ENCODE data around the gene COL27A1.

COL27A1 gene

GRCh38 chr9:114151426-114151956 lies 3.8 kb upstream of the COL27A1 start:
- Histone ChIP-seq H3K36me3 (no peaks in the 10 kb centered on the region), H3K9me3 (no peaks in the 10 kb centered on the region), H3K4me3 (ENCODE audit: low read depth in 1 of 2, low read length in 1 of 2) (no peak overlapping the region), H3K4me1 (ENCODE audit: control insufficient read depth in 1 of 2, insufficient read depth in 1 of 2, low read depth in 1 of 2, low read length in 1 of 2) (peaks cover 0 to 5% of the 10 kb centered on the region in 2 experiments), H3K27me3 (peaks cover 89% of the 10 kb centered on the region), H3K27ac (no peak overlapping the region)
- TF ChIP-seq, protein P1, sequence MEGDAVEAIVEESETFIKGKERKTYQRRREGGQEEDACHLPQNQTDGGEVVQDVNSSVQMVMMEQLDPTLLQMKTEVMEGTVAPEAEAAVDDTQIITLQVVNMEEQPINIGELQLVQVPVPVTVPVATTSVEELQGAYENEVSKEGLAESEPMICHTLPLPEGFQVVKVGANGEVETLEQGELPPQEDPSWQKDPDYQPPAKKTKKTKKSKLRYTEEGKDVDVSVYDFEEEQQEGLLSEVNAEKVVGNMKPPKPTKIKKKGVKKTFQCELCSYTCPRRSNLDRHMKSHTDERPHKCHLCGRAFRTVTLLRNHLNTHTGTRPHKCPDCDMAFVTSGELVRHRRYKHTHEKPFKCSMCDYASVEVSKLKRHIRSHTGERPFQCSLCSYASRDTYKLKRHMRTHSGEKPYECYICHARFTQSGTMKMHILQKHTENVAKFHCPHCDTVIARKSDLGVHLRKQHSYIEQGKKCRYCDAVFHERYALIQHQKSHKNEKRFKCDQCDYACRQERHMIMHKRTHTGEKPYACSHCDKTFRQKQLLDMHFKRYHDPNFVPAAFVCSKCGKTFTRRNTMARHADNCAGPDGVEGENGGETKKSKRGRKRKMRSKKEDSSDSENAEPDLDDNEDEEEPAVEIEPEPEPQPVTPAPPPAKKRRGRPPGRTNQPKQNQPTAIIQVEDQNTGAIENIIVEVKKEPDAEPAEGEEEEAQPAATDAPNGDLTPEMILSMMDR (IDR thresholded peaks at IDR 0.05), result no peak

DNA sequence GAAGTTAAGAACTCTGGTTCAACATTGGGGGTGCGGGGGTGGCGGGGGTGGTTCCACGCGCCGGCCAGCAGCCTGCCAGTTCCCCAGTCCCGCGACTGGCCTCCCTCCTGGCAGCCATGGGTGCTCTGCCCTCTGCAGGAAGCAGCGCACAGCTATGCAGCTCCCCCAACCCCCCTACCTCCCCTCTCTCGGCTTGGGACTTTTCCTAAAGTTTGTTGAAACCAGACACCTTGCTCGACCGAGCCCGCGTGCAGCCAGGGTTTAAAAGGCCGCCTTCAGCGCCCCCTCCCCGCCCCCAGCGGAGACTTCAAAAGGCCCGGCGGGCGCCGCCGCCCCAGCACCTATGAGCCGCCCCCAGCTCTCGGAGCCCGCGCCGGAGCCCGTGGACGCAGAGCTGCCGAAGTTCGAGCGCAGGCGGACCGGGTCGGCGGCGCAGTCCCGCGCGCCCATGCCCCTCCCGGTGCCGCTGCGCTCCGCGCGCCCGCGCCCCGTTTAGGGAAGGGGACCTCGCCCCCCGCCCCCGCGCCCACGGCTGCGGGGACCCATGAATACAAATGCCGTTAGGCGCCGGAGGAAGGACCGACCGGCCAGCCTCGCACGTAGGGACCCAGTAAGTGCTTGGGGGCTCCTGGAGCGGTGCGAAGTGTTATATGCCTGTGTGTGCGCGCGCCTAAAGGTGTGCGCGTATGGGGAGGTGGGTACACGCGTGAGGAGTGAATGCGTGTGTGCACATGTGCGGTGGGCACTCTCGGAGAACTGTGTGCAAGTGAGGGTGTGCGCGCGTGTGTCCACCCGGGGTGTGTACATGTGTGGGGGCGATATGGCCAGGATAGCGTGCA lies 1.4 kb upstream of the COL27A1 start:
- peaks cover 0 to 5% of the 10 kb centered on the region in 2 experiments for H3K4me1 ChIP-seq (ENCODE audit: control insufficient read depth in 1 of 2, insufficient read depth in 1 of 2, low read depth in 1 of 2, low read length in 1 of 2)
- H3K9me3 ChIP-seq, result no peaks in the 10 kb centered on the region
- H3K4me3 ChIP-seq (ENCODE audit: low read depth in 1 of 2, low read length in 1 of 2), result no peak overlapping the region
- H3K27me3 ChIP-seq, result peaks cover 99% of the 10 kb centered on the region
- TF ChIP-seq, protein P1 (IDR thresholded peaks at IDR 0.05), result no peak
- no peaks in the 10 kb centered on the region for H3K36me3 ChIP-seq
- no peak overlapping the region for H3K27ac ChIP-seq

GRCh38 chr9:114154600-114155102 lies 686 bp upstream of the COL27A1 start:
- no peaks in the 10 kb centered on the region for H3K36me3 ChIP-seq
- peaks cover 0 to 5% of the 10 kb centered on the region in 2 experiments for H3K4me1 ChIP-seq (ENCODE audit: control insufficient read depth in 1 of 2, insufficient read depth in 1 of 2, low read depth in 1 of 2, low read length in 1 of 2)
- H3K27me3 ChIP-seq, result peaks cover 99% of the 10 kb centered on the region
- H3K4me3 ChIP-seq (ENCODE audit: low read depth in 1 of 2, low read length in 1 of 2), result no peak overlapping the region
- H3K9me3 ChIP-seq, result no peaks in the 10 kb centered on the region
- TF ChIP-seq, protein P1 (IDR thresholded peaks at IDR 0.05), result no peak
- H3K27ac ChIP-seq, result no peak overlapping the region

DNA sequence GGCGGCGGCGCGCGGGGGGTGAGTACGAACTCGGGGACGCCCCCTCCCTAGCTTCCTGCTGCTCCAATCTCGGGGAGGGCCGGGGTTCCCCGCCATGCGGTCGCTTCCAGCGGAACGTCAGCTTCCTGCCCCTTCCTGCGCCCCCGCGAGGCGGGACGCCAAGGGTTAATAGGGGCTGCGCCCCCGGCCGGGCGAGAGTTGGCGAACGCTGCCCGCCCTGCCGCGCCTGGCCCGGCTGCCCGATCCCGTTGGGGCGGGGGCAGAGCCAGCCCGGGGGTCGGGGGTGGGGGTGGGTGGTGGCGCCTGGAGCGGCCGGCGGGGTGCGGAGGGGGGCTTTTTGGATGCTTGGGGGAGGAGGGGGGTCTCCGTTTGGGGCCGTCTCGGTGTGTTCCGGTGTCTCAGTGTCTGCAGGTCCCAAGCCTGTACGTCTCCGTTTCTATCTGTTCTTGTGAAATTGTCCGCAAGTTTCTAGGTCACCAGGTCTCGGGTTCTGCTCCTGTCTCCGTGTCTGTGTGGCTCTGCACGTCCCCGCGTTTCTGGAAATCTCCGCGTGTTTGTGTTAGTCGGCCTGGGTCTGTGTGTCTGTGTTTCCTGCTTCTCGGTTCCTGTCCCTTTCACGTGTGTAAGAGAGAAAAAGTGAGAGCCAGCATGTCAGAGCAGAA lies 789 bp downstream of the COL27A1 start:
- peaks cover 99% of the 10 kb centered on the region for H3K27me3 ChIP-seq
- no peak overlapping the region for H3K27ac ChIP-seq
- no peaks in the 10 kb centered on the region for H3K36me3 ChIP-seq
- H3K4me3 ChIP-seq (ENCODE audit: low read depth in 1 of 2, low read length in 1 of 2), result no peak overlapping the region
- no peaks in the 10 kb centered on the region for H3K9me3 ChIP-seq
- TF ChIP-seq, protein P1 (IDR thresholded peaks at IDR 0.05), result no peak
- H3K4me1 ChIP-seq (ENCODE audit: control insufficient read depth in 1 of 2, insufficient read depth in 1 of 2, low read depth in 1 of 2, low read length in 1 of 2), result peaks cover 0 to 5% of the 10 kb centered on the region in 2 experiments

DNA sequence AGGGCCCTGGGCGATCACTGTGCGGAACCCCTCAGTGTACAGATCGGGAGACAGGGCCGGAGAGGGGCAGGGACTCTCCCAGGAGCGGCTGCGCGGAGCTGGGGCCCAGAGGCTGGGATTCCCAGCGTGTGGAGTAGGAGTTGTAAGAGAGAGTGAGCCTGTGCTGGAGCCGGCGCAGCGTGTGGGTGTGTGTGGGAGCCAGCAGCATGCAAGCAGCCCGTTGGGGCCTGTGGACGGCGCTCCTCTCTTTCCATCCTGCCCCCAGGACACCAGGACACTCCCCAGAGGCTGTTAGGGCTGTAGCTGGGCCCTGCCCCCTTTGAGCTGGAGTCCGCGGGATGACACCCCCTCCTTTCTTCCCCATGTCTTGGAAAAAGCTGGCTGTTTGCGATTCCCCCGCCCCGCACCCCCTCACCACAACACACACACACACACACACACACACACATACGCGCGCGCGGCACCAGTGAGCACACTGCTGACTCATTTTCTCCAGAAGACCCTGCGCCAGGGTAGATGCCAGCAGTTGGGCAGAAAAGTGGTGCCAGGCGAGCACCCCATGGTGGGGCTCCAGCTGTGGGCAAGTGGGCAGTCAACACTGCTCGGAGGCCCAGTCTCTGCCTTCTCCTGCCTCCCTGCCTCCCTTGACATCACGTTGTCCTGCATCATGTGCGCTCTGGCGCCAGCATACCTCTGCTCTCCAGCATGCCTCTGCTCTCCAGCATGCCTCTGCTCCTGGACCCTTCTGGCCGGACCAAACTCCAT lies 1.5 kb downstream of the COL27A1 start:
- peaks cover 98% of the 10 kb centered on the region for H3K27me3 ChIP-seq
- H3K36me3 ChIP-seq, result no peaks in the 10 kb centered on the region
- no peak overlapping the region for H3K4me3 ChIP-seq (ENCODE audit: low read depth in 1 of 2, low read length in 1 of 2)
- peaks cover 0 to 5% of the 10 kb centered on the region in 2 experiments for H3K4me1 ChIP-seq (ENCODE audit: control insufficient read depth in 1 of 2, insufficient read depth in 1 of 2, low read depth in 1 of 2, low read length in 1 of 2)
- H3K27ac ChIP-seq, result no peak overlapping the region
- TF ChIP-seq, protein P1 (IDR thresholded peaks at IDR 0.05), result no peak
- no peaks in the 10 kb centered on the region for H3K9me3 ChIP-seq

Measured in neutrophil (primary cell).